ENCODE data around the gene PDSS2. TPM values are rescaled to one million over a fixed set of nuclear protein-coding genes. Genes with fewer than 3 reads are reported as not detected.

PDSS2 gene
- total RNA-seq, 2 experiments from 2014 or later: 12.6 to 14.9 TPM

DNA sequence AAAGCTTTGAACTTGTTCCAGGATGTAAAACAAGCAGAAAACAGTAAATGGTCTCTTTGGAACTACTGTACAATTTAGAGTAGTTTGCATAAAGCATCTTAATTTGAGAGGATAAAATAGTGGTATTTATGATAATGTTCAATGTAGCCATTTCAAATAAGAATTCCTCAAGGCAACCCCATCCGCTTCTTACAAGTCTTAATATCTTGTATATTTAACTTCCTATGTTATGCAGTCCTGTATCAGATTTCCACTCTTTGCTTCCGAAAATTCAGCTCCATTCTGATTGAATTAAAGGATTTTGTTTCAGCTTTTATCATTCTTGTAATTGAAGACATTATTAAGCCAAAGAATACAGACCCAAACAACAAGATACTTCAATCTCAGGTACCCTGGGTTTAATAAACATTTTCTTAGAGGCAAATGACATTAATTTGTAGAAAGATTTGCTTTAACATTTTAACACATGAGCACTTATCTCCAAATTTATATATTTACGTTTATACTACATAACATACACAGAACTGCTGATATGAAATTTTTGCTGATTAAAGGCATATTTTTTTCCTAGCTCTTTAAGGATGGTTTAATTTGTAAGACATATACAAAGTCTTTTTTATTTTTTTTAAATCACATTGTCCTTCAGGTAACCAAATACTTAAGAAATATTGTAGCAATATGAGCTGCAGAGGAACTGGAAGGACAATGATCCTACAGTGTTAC is 213.0 kb downstream of the PDSS2 start:
- CTCF ChIA-PET: no interaction called here
- POLR2A ChIA-PET: no interaction called here

DNA sequence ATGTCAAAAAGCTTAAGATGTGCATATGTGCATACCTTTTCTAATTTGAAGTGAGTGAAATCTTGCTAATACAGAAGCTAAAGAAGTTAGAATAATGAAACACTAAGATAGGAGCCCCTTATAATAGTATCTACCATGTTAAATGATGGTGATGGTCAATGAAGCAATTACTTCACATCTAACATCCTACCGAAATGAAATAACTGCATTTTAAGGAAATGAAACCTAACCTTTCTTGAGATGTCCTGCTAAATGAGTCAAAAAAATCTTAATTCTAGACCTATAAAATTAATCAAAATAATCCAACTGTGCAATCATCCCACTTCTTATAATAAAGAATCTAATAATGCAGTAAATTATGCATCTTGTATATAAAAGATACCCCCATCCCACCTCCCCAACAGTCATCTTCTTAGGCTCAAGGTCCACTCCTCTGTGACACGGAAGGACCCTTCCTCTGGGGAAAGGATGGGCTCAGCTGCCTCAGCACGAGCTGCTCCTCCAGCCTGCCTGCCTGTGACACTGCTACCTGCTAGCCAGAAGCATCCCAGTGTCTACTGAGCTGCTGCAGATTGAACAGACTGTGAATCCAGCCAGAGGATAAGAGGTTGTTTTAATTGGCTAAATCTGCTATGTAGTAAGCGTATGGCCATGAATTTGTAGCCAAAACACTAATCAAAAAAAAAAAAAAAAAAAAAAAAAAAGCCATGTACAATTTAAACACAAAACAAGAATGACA is 214.5 kb downstream of the PDSS2 start:
- ChIA-PET CTCF (no interaction called here), POLR2A (no interaction called here)

DNA sequence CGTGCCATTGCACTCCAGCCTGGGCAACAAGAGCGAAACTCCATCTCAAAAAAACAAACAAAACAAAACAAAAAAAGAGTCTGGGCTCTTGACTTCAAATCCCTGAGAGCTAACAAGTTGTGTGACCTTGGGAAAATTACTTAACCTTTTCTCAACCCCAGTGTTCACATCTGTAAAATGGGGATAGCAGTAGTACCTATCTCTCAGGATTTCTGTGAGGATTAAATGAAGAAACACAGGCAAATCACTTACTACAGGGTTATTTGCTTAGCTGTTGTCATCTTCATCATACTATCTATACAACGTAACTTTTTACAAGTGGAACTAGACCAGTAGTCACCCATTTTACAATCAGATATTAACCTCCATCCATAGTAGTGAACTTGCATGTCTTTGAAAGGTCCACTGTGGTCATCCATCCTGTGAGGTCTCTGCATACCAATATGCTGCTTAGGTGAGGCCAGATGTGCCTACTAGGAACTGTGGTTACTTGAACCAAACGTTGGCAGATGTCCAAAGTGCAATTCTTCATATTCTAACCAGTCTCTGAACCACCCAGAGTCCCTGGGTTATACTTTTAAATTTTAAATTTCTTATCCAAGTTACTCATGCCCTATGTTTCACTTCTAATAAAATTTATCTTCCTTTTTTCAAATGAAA is 215.2 kb downstream of the PDSS2 start:
- POLR2A ChIA-PET: no interaction called here
- CTCF ChIA-PET: no interaction called here

DNA sequence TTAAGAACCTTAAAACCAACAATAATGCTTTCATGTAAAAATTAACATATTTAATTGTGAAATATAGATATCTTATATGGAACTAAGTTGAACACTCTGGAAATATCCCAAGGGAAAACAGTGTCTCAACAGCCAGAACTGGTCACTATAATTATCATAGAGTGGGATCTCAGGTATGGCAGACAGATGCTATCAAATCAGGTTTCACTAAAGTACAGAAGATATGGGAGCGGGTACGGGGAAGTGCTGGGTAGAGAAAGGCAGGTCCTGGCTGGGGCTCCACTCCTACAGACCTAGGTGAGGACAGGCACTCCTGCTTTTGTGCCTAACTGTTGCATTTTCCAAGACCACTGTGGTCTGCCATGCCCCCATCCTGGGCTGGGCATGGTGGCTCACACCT is 215.9 kb downstream of the PDSS2 start:
- ChIA-PET CTCF (no interaction called here), POLR2A (no interaction called here)

DNA sequence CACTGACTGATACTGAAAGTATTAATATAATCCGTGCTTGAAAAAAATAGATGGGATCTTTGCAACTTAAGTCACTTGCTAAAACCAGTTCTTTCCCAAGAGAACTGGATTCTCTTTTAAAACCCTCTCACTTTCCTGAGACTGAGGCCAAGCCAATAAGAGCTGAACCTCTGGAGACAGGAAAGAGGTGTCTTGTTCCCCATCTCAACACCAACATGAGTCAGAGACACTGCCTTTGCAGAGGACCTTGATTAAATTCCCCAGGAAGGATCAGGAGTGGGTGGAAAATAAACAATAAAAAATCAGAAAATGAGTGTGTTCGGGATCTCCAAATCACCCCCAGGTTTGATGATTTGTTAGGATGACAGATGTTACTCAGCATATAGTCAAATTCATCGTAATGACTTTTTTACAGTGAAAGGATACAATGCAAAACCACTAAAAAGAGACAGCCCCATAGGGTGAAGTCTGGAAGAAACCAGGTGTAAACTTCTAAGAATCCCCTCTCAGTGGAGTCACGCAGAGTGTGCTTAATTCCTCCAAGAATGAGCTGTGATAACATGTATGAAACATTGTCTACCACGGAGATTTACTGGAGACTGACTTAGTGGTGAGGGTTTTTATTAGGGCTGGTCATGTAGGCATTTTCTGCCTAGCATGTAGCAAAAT is 221.2 kb downstream of the PDSS2 start:
- ChIA-PET POLR2A (interaction anchor here (0.7 kb wide), 1 partner anchor 19 kb away, joined by 9 read pairs; no protein-coding TSS in a partner anchor), CTCF (interaction anchor here (0.6 kb wide), 1 partner anchor 421 kb away, joined by 4 read pairs; no protein-coding TSS in a partner anchor)

DNA sequence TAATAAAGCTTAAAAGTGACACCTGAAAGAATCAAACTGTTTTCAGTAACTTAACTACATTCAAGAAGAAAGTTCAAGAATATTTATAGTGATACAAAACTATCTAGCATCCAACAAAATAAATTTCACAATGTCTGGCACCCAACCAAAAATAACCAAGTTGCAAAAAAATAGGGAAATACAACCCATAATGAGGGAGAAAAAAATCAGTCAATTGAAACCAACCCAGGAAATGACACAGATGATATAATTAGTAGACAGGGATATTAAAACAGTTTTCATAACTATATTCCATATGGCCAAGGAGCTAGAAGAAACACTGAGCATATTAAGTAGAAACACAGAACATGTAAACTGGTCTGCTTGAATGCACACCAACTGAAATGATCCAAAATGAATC is 223.9 kb downstream of the PDSS2 start:
- POLR2A ChIA-PET: no interaction called here
- CTCF ChIA-PET: no interaction called here

DNA sequence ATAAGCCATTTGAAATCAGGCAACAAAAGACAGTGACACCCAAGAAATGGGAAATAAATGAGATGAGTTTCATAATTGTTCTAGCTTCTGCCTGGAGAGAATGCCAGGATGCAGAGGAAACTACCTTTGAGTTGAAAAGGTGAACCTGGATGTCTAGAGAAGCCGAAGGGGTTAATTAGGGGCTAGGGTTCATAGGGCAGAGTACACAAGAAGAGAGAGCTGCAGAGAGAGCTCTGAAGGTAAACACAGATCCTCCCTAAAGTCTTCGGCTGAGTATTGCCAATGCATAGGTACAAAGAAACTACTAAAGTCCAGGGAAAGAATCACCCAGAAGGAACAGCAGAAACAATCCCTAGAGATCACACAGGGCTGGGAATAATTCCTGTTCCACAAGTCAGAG is 224.4 kb downstream of the PDSS2 start:
- CTCF ChIA-PET: no interaction called here
- POLR2A ChIA-PET: no interaction called here

DNA sequence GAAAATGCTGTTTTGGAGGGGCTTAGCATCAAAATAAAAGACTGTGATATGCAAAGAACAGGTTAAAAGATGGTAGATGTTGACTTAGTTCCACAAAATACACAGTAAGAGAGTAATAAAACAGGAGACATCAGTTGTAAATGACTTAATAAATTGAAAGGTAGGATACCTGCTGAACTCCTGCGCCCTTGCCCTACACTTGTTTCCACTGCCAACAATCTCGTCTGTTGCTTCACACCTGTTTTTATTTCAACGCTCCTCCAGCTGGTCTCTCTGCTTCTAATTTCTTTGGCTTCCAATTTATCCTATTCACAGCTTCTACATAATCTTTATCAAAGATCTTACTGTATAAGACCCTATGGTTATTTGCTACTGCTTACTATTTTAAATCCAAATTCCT is 228.1 kb downstream of the PDSS2 start:
- ChIA-PET POLR2A (no interaction called here), CTCF (interaction anchor here (1.7 kb wide), 1 partner anchor 12 kb away, joined by 3 read pairs; no protein-coding TSS in a partner anchor)

DNA sequence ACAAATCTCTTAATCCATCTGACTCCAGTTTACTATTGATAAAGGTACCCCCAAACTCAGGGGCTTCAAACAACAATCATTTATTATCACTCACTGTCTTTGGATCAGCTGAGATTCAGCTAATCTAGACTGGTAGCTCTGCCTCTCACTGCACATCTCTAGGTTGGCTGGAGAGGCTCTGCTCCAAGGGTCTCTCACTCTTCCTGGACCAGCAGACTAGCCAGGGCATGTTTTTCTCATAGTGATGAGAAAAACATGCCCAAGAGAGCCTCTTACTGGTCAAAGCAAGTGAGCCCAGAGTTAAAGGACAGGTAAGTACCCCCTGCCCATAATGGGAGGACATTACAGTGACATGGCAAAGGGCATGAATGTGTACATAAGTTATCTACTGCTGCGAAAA is 228.9 kb downstream of the PDSS2 start:
- POLR2A ChIA-PET: no interaction called here
- CTCF ChIA-PET: no interaction called here

DNA sequence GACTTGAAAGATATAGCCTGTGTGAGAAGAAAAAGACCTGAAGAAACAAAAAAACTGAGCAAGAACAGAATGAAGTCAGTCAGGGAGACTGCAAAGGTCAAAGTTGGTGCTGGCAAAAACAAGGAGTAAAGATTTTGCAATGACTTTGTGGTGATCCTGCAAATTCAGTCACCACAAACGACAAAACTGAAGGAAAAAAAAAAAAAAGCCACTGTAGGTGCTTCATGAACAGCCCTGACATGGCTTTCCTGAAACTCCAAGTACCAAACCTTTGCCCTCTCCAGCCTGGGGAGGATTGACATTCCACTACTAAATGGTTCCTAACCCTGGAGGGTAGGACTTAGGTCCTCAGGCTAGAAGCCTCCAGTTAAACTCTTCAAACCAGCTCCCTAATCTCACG is 229.3 kb downstream of the PDSS2 start:
- CTCF ChIA-PET: interaction anchor here (0.7 kb wide), 1 partner anchor 259 kb away, joined by 3 read pairs; no protein-coding TSS in a partner anchor
- POLR2A ChIA-PET: no interaction called here

DNA sequence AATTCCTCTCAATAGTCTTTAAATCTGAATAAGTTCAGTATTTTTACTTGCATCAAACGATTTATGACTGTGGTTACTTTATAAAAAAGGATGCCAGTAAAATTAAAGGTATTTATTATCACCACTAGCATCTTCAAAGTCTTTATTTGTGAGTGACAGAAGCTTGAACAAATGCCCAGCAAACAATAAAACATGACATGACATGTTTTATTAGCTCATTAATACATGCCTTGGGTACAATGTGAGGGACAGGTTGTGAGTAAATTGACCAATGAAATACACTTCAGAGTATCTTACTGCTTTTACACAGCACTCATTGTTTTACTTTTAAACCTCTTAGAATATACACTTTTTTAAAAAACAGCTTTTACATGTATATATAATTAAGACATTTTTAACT is 230.6 kb downstream of the PDSS2 start:
- ChIA-PET CTCF (no interaction called here), POLR2A (no interaction called here)

DNA sequence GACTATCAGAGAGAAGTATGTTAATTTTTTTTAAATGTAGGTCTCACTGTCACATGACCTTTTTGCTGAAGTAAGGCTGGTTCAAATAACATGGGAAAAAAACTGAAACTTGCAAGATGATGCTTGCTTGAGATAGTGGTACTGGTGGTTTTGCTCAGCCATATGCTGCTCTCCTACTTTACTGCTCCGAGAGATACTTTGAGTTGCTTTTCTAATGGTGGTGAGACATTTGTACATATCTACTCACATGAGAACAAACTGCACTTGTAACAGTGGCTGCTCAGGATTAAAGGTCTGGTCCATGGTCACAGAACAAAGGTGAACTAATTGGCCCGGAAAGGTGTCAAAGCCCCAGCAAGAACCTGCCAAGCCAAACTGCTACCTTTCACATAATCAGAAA is 237.8 kb downstream of the PDSS2 start:
- ChIA-PET POLR2A (no interaction called here), CTCF (no interaction called here)

DNA sequence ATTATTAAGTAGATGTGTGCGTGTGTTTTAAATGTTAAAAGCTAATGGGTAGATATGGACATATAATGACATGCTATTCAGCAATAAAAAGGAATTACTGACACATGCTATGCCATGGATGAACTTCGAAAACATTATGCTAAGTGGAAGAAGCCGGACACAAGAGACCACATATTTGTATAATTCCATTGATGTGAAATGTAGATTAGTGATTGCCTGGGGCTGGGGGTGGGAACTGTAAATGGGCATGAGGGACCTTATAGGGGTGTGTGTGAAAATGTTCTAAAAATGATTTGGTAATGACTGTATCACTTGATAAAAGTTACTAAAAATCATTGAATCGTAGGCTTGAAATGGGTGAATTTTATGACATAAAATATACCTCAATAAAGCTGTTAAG is 239.5 kb downstream of the PDSS2 start:
- CTCF ChIA-PET: interaction anchor here (1.0 kb wide), 1 partner anchor 12 kb away, joined by 3 read pairs; no protein-coding TSS in a partner anchor
- POLR2A ChIA-PET: no interaction called here

DNA sequence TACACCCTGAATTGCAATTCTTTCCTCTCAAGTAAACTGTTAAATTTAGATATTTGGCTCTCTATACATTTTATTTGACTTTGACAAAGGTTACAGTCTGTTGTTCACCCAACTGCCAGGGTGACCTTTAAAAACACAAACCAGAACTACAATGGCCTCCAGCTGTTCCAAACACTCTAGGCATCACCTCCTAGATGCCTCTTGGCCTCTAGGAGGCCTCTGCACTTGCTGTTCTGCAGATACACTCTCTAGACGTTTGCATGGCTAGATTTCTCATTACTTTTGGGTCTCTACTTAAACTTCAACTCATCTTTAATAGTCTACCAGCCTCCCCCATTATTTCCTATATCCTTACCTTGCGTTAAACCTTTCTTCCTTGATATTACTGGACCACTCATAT is 241.2 kb downstream of the PDSS2 start:
- CTCF ChIA-PET: no interaction called here

DNA sequence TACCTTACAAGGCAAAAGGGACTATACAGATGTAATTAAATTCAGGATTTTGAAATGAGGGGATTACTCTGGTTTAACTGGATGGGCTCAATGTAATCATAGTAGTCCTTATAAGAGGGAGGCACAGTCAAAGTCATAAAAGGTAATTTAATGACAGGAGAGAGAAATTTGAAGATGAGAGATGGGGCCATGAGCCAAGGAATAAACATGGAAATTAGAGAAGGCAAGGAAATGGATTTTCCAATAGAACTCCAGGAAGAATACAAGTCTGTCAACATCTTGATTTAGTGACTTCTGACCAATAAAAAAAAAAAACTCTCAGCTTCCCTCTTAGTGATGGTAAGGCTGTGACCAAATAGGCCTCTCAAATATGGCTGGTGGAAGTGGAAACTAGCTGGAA is 242.1 kb downstream of the PDSS2 start:
- ChIA-PET POLR2A (no interaction called here), CTCF (no interaction called here)

More for the DNA sequence above, 241.2 kb downstream of the PDSS2 start:
- POLR2A ChIA-PET: no interaction called here

DNA sequence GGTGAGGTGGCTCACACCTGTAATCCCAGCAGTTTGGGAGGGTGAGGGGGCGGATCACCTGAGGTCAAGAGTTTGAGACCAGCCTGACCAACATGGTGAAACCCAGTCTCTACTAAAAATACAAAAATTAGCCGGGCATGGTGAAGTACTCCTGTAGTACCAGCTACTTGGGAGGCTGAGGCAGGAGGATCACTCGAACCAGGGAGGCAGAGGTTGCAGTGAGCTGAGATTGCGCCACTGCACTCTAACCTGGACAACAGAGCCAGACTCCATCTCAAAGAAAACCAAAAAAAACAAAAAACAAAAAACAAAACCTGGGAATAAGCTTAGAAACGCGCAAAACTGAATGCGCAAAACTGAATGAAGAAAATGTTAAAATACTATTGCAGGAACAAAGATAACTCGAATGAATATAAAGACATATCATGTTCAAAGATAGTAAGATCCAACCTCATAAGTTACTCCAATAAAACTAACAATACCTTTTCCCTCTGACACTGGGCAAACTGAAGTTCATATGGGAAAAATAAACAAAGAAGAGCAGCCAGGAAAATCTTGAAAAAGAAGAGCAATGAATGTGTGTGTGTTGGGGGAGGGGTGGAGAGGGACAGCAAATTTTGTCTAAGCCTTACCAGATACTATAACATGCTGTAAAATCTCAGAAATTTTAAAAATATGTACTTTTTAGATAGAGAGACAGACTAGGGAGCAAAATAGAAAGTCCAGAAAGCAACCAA is 243.0 kb downstream of the PDSS2 start:
- CTCF ChIA-PET: interaction anchor here (1.3 kb wide), 1 partner anchor 10 kb away, joined by 5 read pairs; no protein-coding TSS in a partner anchor
- POLR2A ChIA-PET: no interaction called here

DNA sequence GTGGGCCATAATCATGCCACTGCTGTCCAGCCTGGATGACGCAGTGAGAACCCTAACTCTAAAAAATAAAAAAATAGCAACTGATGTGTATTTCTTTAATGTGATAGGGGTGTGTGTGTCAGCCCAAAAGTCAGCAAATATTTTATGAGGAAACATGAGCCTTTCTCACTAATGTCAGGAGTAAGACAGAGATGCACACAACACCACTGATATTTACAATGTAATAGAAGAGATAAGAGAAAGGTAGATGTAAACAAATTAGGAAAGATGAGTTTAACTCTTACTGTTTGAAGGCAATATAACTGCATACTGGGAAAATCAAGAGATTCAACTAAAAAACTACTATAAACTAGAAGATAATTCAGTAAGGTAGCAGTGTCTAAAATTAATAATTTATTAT is 244.0 kb downstream of the PDSS2 start:
- CTCF ChIA-PET: interaction anchor here (1.3 kb wide), 1 partner anchor 11 kb away, joined by 5 read pairs; no protein-coding TSS in a partner anchor

DNA sequence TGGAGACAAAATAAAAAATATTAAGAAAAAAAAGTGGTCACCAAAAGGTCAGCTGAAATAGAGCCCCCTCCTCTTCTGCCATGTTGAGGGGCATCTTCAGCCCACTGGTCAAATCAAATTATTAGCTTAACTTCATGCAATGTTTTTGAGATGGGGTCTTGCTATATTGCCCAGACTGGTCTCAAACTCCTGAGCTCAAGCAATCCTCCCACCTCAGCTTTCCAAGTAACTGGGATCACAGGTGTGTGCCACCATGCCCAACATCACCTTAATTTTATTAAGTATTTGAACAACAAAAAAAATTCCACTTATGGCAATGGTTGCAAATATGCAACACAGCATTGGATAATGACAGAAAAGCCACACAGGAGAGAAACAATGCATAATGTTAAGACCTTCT is 244.7 kb downstream of the PDSS2 start:
- ChIA-PET CTCF (no interaction called here), POLR2A (no interaction called here)

More for the DNA sequence above, 244.0 kb downstream of the PDSS2 start:
- POLR2A ChIA-PET: no interaction called here
